ENCODE results near the gene HDAC4.

- TF ChIP-seq TCF7L2 (IDR thresholded peaks at IDR 0.05; ENCODE audit: borderline replicate concordance, low read depth, low read length), result no peak
- TF ChIP-seq CTCF (tag by site-specific recombination; IDR thresholded peaks at IDR 0.05), result no peak
- no peak for TF ChIP-seq ZNF626 (tag by site-specific recombination; IDR thresholded peaks at IDR 0.05)
- TF ChIP-seq WT1 (tag by site-specific recombination; IDR thresholded peaks at IDR 0.05), result no peak
- no peak for TF ChIP-seq ZNF571 (tag by site-specific recombination; IDR thresholded peaks at IDR 0.05)
- TF ChIP-seq ZNF37A (tag by site-specific recombination; IDR thresholded peaks at IDR 0.05), result no peak
- no peak for TF ChIP-seq ZNF274 (IDR thresholded peaks at IDR 0.05; ENCODE audit: low read length)
- no peak for TF ChIP-seq ZNF274 (tag by site-specific recombination; IDR thresholded peaks at IDR 0.05; ENCODE audit: borderline replicate concordance)
- TF ChIP-seq SETDB1 (IDR thresholded peaks at IDR 0.05; ENCODE audit: insufficient read length, low read length), result no peak
- no peak for TF ChIP-seq ZBTB21 (tag by site-specific recombination; IDR thresholded peaks at IDR 0.05)
- no peak for TF ChIP-seq PBX3 (CRISPR knock-in tag; IDR thresholded peaks at IDR 0.05)
- no peak for TF ChIP-seq ZNF138 (tag by site-specific recombination; IDR thresholded peaks at IDR 0.05; ENCODE audit: borderline replicate concordance)
- TF ChIP-seq REST (tag by site-specific recombination; IDR thresholded peaks at IDR 0.05), result no peak
- TF ChIP-seq ZBTB26 (tag by site-specific recombination; optimal IDR thresholded peaks at IDR 0.05), result no peak
- no peak for TF ChIP-seq BCL11A (tag by site-specific recombination; IDR thresholded peaks at IDR 0.05; ENCODE audit: low read depth)
These were observed 290.8 kb downstream of the HDAC4 start for GRCh38 chr2:239109928-239110545.
